Hematopoietic multipotent progenitor cell treated with erythropoietin and hydrocortisone succinate and interleukin-3 and kit ligand, for 17 days (in vitro differentiated cells): ENCODE data around the gene H2AZ2.
"Not testable (repeated sequence)": the region's sequence is repeated elsewhere in the genome, so short reads cannot be mapped to it uniquely, and the experiment has no call there.

Source experiments
- DNase-seq: peaks from one replicate; pipeline ENCODE4 v3.0.0-alpha.2; 2015; ENCODE audit warnings: low spot score

The H2AZ2 gene

DNA sequence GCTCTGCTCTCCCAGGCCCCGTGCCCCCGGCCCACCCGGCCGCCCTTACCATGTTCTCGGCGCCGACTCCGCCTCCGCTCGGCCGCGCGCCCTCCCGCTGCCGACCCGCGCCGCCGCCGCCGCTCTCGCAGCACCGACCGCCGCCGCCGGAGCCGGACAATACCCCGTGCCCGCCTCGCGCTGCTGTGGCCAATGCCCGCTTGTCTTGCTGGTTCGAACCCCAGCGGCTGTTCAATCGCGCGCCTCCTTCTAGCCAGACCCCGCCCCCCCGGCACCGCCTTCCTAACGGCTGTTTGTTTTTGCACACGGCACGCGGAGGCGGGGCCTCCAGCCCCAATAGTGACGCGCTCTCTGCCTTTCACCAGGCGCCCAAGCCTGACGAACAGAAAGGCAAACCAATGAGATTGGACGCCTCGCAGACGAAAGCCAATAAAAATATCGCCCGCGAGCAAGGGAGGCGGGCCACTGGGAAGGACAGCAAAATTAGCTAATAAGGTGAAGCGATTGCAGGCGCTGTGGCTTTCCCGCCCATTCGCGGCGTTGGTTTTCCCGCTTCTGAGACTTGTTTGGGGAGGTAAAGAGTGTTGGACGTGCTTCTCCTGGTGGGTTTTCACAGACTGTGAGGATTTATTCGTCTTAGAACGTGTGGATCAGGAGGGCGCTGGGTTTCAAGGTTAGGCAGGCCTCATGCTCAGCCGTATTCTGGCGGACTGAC lies at the start of gene H2AZ2:
H2AZ2 (minus strand) TSS at position 168 of the 715 bp plus-strand sequence; CDS start at position 52, 116 bp downstream.
- DNase-seq = peak; percentile 100

DNA sequence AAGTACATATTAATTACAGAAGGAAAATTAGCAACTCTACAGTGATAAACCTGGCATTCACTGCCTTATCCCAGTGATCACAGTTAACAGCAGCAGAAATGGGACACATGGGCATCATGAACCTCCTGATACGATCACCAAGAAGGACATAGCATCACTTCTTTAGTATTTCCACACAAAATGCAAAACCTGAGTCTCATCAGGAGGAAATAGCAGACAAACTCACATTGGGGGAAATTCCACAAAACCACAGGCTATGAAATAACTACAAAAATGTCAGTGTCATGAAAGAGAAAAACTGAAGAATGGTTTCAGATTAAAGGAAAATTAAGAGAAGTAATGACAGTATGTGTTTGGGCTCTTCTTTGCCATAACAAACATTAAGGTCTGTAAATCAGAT lies 49.4 kb upstream of the H2AZ2 start:
- no peak for DNase-seq

DNA sequence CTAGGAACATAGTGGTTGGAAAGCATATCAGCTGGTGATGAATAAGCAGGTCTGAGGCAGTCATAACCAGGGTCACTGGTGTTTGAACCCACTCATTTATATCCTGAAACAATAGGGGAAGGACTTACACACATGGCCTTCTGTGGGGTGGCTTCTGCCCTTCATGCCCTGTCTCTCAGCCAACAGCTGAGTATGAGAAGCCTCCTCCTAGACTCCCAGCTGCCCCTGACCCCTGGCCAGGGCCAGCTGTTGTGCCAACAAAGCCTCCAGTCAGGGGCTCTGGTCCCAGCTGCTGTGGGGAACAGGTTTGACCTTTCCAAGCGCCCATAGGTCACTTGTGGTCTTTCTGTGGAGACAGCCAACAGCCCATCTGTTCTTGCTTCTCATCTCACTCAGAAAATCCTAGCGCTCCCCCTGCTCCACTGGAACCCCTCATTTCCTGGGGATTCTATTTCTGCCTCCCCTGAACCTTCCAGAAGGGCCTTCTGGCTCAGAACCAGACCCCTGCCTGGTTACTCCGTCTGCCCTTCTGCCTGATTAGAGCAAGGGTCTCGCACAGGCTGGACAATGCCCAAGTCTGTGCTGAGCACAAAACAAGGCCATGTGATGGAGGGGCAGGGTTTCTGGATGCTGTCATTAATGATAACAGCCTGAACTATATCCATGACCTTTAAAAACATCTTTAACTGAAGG lies 47.1 kb upstream of the H2AZ2 start:
- DNase-seq = no peak

GRCh38 chr7:44893710-44894234 lies 45.9 kb upstream of the H2AZ2 start:
- DNase-seq = no peak

GRCh38 chr7:44891791-44892190 lies 43.9 kb upstream of the H2AZ2 start:
- DNase-seq = no peak

- no peak for DNase-seq
Observed at GRCh38 chr7:44891372-44891771, 43.5 kb upstream of the H2AZ2 start.

DNA sequence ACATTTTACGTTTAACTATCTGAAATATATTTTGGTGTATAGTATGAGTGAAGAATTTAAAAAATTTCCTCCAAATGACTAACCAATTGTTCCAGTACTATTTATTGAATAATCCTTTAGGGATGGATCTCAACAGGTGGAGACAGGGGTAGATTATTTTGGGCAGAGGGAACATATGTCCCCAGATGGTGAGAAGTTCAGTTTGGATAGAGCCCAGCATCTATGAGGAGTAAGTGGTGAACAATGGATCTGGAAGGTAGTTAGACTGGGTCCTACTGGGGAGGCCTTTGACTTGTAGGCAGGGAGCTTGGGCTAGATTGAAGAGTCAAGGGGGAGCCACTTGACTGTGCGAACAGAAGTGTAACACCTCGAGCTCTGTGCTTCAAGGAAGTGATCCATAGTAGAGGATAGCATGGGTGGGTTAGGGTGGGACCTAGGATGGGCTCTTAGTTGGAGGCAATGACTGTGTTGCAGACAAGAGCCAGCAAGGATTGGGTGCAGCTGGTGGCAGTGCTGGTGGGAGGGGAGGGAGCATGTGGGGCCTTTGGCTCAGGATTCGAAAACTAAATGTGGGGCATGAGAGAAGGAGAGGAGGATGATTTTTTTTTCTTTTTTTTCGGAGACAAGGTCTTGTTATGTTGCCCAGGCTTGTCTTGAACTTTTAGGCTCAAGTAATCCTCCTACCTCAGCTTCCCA lies 41.3 kb upstream of the H2AZ2 start:
- no peak for DNase-seq

GRCh38 chr7:44887293-44887692 lies 39.4 kb upstream of the H2AZ2 start:
- no peak for DNase-seq

- DNase-seq = peak; percentile 98
Observed at GRCh38 chr7:44885394-44886317, 37.8 kb upstream of the H2AZ2 start, which contains the start of gene PURB. TSS of gene PURB (minus strand) at chr7:44885530. CDS start at chr7:44885348, 182 bp downstream.

DNA sequence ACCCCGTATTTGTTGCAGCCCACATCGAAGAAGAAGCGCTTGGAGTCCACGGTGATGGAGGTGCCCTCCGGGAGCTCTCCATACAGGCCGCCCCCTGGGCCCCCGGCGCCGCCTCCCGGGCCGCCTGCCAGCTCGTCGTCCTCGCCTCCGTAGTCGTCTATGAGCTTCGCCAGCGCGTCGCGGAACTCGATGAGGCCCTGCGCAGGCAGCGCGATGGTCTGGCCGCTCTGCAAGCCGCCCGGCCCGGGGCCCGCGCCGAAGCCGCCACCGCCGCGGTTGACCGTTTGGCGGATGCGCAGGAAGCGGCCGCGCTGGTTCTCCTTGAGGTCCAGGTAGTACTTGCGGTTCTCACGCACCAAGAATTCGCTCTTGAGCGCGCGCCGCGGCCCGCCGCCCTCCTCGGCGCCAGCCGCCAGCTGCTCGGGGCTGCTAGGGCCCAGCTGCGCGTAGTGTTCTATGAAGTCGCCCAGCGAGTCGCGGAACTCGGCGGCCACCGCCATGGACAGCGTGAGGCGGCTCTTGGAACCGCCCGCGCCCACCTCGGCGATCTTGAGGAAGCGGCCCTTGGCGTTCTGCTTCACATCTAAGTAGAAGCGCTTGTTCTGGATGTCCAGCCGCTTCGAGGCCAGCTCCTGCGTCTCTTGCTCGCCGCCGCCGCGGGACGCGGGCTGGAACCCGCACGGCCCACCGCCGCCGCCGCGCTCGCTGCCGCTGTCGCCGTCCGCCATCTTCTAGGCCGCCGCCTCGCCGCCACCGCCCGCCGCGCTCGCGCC lies 36.9 kb upstream of the H2AZ2 start:
- DNase-seq = peak; percentile 66

DNA sequence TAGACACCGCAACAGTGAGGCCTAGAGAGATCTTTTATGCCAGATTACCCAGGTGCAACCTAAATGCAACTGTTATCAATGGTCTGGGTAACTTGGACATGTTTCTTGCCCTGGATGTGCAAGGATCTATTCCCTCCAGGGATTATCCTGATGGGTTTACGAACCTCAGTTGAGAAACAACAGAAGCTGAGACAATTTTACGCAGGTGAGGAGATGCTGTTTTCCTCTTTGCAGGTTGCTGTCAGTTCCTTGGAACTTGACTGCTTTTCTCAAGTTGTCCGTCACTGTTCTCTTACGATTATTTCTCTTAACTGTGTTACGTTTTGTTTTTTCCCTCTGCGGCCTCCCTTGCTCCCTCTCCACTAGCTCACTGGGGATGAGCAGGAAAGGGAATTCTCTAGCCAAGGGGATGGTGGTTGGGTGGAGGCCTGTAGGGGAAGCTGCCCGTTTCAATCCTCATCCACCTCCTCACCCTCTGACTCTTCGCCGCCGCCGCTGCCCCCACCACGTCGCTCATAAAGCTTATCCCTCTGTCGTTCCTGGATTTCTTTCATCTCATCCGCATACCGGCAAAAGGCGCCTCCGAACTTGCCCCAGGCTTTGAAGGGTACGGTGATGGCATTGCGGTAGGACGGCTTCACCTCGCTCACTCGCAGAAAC lies 36.2 kb upstream of the H2AZ2 start:
- no peak for DNase-seq

GRCh38 chr7:44882899-44883298 lies 35.0 kb upstream of the H2AZ2 start:
- DNase-seq = no peak

DNA sequence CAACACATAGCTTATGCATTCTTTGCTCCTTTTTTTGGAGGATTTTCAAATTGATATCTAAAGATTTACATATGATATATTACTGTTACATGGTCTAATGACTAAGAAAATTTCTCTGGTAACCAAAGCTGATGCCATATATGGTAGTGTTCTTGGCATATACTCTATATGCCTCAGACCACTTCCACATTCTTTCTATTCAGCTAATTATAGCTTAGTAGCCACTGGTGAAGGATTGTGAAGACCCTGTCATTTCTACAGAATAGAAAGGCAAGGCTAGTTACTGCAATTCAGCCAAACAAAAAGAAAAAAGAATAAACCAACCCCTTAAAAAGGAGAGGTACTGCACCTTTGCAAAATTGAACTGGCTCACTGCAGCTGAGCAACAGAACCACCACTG lies 33.7 kb upstream of the H2AZ2 start:
- DNase-seq = no peak

- no peak for DNase-seq
Observed at GRCh38 chr7:44881066-44881600, 33.2 kb upstream of the H2AZ2 start.

- DNase-seq = no peak
Observed at GRCh38 chr7:44880317-44881018, 32.6 kb upstream of the H2AZ2 start.

GRCh38 chr7:44876393-44876792 lies 28.5 kb upstream of the H2AZ2 start:
- DNase-seq = no peak

DNA sequence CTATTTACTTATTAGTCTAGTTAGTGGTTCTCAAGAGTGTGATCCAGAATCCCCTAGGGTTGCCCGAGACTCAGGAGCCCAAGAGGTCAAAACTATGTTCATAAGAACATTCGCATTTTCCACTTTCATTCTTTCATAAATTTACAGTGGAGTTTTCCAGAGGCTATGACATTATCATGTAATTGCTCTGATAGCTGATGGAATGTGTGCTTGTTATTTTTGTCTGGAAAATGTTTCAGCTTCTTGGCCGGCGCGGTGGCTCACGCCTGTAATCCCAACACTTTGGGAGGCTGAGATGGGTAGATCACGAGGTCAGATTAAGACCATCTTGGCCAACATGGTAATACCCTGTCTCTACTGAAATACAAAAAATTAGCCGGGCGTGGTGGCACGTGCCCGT lies 27.4 kb upstream of the H2AZ2 start:
- DNase-seq = no peak

DNA sequence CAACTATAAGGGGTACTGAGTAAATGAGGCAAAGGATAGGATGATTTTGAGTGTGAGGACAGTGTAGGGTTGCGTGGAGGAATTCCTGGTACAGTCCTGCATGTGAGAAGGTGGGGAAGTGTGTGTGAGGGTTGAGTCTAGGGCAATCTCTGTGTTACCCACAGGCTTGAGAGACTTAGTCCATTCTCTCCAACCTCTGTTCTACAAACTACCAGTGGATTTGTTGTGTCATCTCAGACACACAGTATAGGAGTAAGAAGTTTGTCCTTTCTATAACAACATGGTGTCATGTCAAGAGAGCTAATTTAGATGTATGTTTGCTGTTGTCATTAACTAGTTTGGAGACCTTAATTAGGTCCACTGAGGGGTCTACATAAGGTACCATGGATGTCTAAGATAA lies 24.9 kb upstream of the H2AZ2 start:
- no peak for DNase-seq

GRCh38 chr7:44871918-44872317 lies 24.0 kb upstream of the H2AZ2 start:
- DNase-seq = not testable (repeated sequence)
